ENCODE measurements around the gene ANTKMT.
A peak's percentile ranks its signal among the peaks of the same experiment; 100 is the strongest.
"Not testable (repeated sequence)": the region's sequence is repeated elsewhere in the genome, so short reads cannot be mapped to it uniquely, and the experiment has no call there.

ANTKMT gene

DNA sequence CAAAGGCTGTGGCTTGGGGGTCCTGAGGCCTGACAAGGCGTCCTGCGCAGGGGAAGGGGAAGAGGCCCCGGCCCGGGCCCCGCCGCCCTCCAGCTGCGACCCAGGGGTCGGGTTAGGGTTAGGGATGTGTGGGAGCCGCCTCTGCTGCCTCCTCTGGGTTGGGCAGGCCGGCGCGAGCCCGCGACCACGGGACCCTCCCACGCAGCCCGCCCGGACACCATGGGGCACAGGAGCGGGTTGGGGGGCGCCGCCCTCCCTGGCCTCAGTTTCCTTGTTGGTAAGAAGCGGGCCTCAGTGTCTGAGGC is 19.5 kb downstream of the ANTKMT start:
- Histone ChIP-seq H3K27ac (ENCODE audit: low read length) (no peak overlapping the region), H3K4me3 (ENCODE audit: low read length in 2 of 2) (peak overlapping the region; percentile 60 to 84), H3K4me1 (ENCODE audit: control insufficient read depth, insufficient read depth, low read length) (peaks cover 15% of the 10 kb centered on the region), H3K9me3 (ENCODE audit: control insufficient read depth in 2 of 2, low read length in 2 of 2) (no peaks in the 10 kb centered on the region), H3K36me3 (ENCODE audit: control insufficient read depth in 2 of 2, insufficient read depth in 2 of 2, low read length in 2 of 2) (peaks cover 14 to 22% of the 10 kb centered on the region in 2 donors), H3K9ac (ENCODE audit: low read length in 2 of 2) (peak overlapping the region; percentile 69 to 89), H3K27me3 (ENCODE audit: control insufficient read depth in 1 of 2, insufficient read depth in 2 of 2, low read length in 2 of 2) (no peaks in the 10 kb centered on the region)

DNA sequence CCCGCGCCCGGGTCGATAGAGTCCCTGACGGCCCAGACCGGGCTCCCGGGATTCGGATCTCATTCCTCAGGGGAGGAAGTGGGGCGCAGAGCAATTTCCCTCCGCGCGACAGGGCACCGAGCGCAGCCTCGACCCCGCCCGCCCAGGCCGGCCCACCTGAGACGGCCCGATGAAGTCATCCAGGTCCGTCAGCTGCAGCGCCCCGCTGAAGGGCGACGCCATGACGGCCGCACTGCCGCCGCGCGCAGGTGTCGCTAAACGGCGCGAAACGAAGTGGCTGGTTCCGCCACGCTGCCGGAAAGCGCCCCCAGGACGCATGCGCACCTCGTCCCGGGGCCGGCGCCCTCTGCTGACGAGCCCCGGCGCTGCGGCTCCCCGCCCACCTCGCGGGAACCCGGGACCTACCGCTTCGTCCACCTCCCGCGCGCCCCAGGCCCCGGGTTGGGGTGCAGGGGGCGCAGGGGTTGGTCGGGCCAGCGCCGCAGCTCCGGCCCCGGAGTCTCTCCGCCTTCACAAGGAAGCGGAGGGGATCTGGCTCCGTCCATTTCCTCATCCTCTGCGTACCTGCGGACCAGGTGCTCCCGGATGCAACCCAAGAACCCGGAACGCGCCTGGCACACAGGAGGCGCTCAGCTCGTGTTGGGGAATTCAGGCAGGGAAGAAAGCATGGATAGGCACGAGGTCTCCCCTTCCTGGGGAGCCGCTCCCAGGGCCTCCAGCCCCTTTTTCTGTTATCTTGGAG is 20.0 kb downstream of the ANTKMT start, which contains the start of gene CIAO3:
Gene CIAO3, minus strand, starts transcription at position 234 of the 742 bp plus-strand sequence. Its CDS starts 12 bp downstream, at position 222.
- no peaks in the 10 kb centered on the region for H3K27me3 ChIP-seq (ENCODE audit: control insufficient read depth in 1 of 2, insufficient read depth in 2 of 2, low read length in 2 of 2)
- peaks cover 11 to 17% of the 10 kb centered on the region in 2 donors for H3K36me3 ChIP-seq (ENCODE audit: control insufficient read depth in 2 of 2, insufficient read depth in 2 of 2, low read length in 2 of 2)
- H3K9ac ChIP-seq (ENCODE audit: low read length in 2 of 2): peak within 1 kb of the TSS; percentile 69 to 89
- H3K9me3 ChIP-seq (ENCODE audit: control insufficient read depth in 2 of 2, low read length in 2 of 2): no peaks in the 10 kb centered on the region
- peak within 1 kb of the TSS; percentile 60 to 84 for H3K4me3 ChIP-seq (ENCODE audit: low read length in 2 of 2)
- H3K27ac ChIP-seq (ENCODE audit: low read length): no peak within 1 kb of the TSS
- peaks cover 15% of the 10 kb centered on the region for H3K4me1 ChIP-seq (ENCODE audit: control insufficient read depth, insufficient read depth, low read length)

- Histone ChIP-seq H3K27ac (ENCODE audit: low read length) (no peak overlapping the region), H3K9ac (ENCODE audit: low read length in 2 of 2) (no peak overlapping the region), H3K4me3 (ENCODE audit: low read length in 2 of 2) (no peak overlapping the region), H3K9me3 (ENCODE audit: control insufficient read depth in 2 of 2, low read length in 2 of 2) (no peaks in the 10 kb centered on the region), H3K4me1 (ENCODE audit: control insufficient read depth, insufficient read depth, low read length) (peaks cover 15% of the 10 kb centered on the region), H3K27me3 (ENCODE audit: control insufficient read depth in 1 of 2, insufficient read depth in 2 of 2, low read length in 2 of 2) (no peaks in the 10 kb centered on the region), H3K36me3 (ENCODE audit: control insufficient read depth in 2 of 2, insufficient read depth in 2 of 2, low read length in 2 of 2) (peaks cover 5 to 8% of the 10 kb centered on the region in 2 donors)
Measured at GRCh38 chr16:741986-742629, 21.2 kb downstream of the ANTKMT start.

DNA sequence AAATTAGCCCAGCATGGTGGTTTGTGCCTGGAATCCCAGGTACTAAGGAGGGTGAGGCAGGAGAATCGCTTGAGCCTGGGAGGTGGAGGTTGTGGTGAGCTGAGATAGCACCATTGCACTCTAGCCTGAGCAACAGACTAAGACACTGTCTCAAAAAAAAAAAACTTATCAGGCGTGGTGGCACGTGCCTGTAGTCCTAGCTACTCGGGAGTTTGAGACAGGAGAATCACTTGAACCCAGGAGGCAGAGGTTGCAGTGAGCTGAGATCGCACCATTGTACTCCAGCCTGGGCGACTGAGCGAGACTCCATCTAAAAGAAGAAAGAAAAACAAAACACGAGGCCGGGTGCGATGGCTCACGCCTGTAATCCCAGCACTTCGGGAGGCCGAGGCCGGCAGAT is 21.9 kb downstream of the ANTKMT start:
- H3K4me3 ChIP-seq (ENCODE audit: low read length in 2 of 2); H3K9me3 ChIP-seq (ENCODE audit: control insufficient read depth in 2 of 2, low read length in 2 of 2); H3K27ac ChIP-seq (ENCODE audit: low read length); H3K36me3 ChIP-seq (ENCODE audit: control insufficient read depth in 2 of 2, insufficient read depth in 2 of 2, low read length in 2 of 2); H3K27me3 ChIP-seq (ENCODE audit: control insufficient read depth in 1 of 2, insufficient read depth in 2 of 2, low read length in 2 of 2); H3K9ac ChIP-seq (ENCODE audit: low read length in 2 of 2): not testable (repeated sequence)
- peaks cover 15% of the 10 kb centered on the region for H3K4me1 ChIP-seq (ENCODE audit: control insufficient read depth, insufficient read depth, low read length)

DNA sequence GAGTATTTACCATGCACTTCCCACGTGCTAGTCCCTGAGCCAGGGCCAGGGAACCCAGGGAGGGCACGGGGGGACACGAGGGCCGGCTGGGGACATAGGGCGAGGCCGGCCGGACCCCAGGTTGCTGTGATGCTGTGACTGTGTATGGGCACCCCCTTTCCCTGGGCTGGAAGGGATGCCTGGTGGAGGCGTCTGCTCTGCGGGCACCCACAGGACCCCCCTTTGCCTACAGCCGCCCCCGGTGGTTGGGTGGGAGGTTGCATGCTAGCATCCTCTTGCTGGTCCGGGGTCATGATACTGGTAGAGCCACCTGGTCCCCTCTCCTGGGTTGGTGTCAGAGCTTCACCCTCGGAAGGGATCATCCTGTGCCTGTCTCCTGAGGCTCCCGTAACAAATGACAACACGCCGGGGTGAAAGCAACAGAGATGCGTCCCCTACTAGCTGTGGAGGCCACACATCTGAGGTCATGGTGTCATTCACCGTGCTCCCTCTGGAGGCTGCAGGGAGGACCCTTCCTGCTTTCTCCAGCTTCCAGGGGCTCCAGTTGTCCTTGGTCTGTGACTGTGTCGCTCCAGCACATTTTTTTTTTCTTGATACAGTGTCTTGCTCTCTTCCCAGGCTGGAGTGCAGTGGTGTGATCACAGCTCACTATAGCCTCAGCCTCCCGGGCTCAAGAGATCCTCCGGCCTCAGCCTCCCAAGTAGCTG is 23.0 kb downstream of the ANTKMT start:
- Histone ChIP-seq H3K27me3 (ENCODE audit: control insufficient read depth in 1 of 2, insufficient read depth in 2 of 2, low read length in 2 of 2) (no peaks in the 10 kb centered on the region), H3K9ac (ENCODE audit: low read length in 2 of 2) (no peak overlapping the region), H3K9me3 (ENCODE audit: control insufficient read depth in 2 of 2, low read length in 2 of 2) (no peaks in the 10 kb centered on the region), H3K36me3 (ENCODE audit: control insufficient read depth in 2 of 2, insufficient read depth in 2 of 2, low read length in 2 of 2) (no peaks in the 10 kb centered on the region), H3K4me1 (ENCODE audit: control insufficient read depth, insufficient read depth, low read length) (peaks cover 15% of the 10 kb centered on the region), H3K27ac (ENCODE audit: low read length) (no peak overlapping the region), H3K4me3 (ENCODE audit: low read length in 2 of 2) (no peak overlapping the region)

DNA sequence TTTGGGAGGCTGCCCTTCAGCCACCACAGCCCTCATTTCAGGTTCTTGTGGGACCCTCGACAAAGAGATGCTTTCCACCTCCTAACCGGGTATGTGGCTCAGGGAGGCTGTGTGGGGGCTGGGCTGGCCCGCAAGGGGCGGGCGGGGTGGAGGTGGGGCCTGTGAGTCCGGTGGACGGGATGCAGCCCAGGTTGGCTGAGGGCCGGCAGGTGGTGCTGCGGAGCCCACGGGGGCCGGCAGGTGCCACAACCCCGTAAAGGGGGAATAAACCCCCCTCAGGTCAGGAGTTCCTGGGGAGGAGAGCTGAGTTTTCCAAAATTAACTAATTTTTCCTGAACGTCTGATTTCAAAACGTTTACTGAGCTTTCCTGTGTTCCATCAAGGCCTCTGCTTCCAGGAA is 24.8 kb downstream of the ANTKMT start:
- H3K27ac ChIP-seq (ENCODE audit: low read length): no peak overlapping the region
- no peak overlapping the region for H3K9ac ChIP-seq (ENCODE audit: low read length in 2 of 2)
- no peaks in the 10 kb centered on the region for H3K9me3 ChIP-seq (ENCODE audit: control insufficient read depth in 2 of 2, low read length in 2 of 2)
- no peaks in the 10 kb centered on the region for H3K27me3 ChIP-seq (ENCODE audit: control insufficient read depth in 1 of 2, insufficient read depth in 2 of 2, low read length in 2 of 2)
- H3K4me3 ChIP-seq (ENCODE audit: low read length in 2 of 2): no peak overlapping the region
- H3K4me1 ChIP-seq (ENCODE audit: control insufficient read depth, insufficient read depth, low read length): peaks cover 4% of the 10 kb centered on the region
- no peaks in the 10 kb centered on the region for H3K36me3 ChIP-seq (ENCODE audit: control insufficient read depth in 2 of 2, insufficient read depth in 2 of 2, low read length in 2 of 2)

DNA sequence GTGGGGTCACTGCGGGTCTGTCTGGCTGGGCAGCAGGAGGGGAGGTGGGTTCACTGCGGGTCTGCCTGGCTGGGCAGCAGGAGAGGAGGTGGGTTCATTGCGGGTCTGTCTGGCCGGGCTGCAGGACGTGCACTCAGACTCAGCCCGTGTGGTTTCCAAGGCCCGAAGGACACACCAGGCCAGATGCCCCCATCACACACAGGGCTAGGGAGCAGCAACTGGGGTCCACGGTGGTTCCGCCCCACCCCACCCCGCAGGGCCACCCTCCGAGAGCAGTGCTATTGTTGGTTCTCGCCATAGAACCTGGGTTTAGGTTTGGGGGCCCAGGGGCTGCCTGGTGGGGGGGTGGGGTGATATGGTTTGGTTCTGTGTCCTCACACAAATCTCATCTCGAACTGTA is 25.7 kb downstream of the ANTKMT start:
- no peak overlapping the region for H3K4me3 ChIP-seq (ENCODE audit: low read length in 2 of 2)
- no peaks in the 10 kb centered on the region for H3K9me3 ChIP-seq (ENCODE audit: control insufficient read depth in 2 of 2, low read length in 2 of 2)
- H3K4me1 ChIP-seq (ENCODE audit: control insufficient read depth, insufficient read depth, low read length): no peaks in the 10 kb centered on the region
- H3K27ac ChIP-seq (ENCODE audit: low read length): no peak overlapping the region
- H3K9ac ChIP-seq (ENCODE audit: low read length in 2 of 2): no peak overlapping the region
- no peaks in the 10 kb centered on the region for H3K27me3 ChIP-seq (ENCODE audit: control insufficient read depth in 1 of 2, insufficient read depth in 2 of 2, low read length in 2 of 2)
- no peaks in the 10 kb centered on the region for H3K36me3 ChIP-seq (ENCODE audit: control insufficient read depth in 2 of 2, insufficient read depth in 2 of 2, low read length in 2 of 2)

DNA sequence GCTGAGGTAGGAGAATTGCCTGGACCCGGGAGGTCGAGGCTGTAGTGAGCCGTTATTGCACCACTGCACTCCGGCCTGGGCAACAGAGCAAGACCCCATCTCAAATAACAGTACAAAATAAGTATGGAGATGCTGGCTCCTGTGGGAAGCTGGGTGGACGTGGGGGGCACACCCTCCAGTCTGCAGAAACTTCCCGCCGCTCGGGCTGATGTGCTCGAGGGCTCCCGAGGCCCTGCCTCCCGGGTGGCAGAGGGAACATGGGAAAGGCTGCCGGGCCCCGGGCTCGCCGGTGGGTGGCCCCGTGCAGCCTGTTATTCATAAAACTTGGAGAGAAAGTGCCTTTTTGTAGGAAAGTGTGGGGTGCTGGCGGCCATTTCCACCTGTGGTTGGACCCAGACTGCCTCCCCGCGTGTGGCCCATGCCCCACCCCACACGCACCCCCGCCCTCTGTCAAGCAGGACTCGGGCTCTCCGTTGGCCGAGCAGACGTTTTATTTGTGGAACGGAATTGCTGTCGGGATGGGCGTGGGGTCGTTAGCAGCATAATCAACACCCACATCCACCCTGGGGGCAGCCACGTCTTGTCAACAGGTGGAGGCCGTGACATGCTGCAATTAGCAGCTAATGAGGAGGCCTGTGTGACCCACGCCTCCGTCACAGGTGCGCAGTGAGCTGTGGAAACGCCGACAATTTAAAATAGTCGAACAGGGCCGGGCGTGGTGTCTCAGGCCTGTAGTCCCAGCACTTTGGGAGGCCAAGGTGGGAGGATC is 27.2 kb downstream of the ANTKMT start:
- Histone ChIP-seq H3K9me3 (ENCODE audit: control insufficient read depth in 2 of 2, low read length in 2 of 2) (no peaks in the 10 kb centered on the region), H3K27ac (ENCODE audit: low read length) (no peak overlapping the region), H3K36me3 (ENCODE audit: control insufficient read depth in 2 of 2, insufficient read depth in 2 of 2, low read length in 2 of 2) (no peaks in the 10 kb centered on the region), H3K4me3 (ENCODE audit: low read length in 2 of 2) (no peak overlapping the region), H3K9ac (ENCODE audit: low read length in 2 of 2) (no peak overlapping the region), H3K4me1 (ENCODE audit: control insufficient read depth, insufficient read depth, low read length) (peaks cover 4% of the 10 kb centered on the region), H3K27me3 (ENCODE audit: control insufficient read depth in 1 of 2, insufficient read depth in 2 of 2, low read length in 2 of 2) (no peaks in the 10 kb centered on the region)

GRCh38 chr16:749010-749409 is 28.1 kb downstream of the ANTKMT start:
- H3K27me3 ChIP-seq (ENCODE audit: control insufficient read depth in 1 of 2, insufficient read depth in 2 of 2, low read length in 2 of 2): peaks cover 0 to 4% of the 10 kb centered on the region in 2 donors
- no peaks in the 10 kb centered on the region for H3K9me3 ChIP-seq (ENCODE audit: control insufficient read depth in 2 of 2, low read length in 2 of 2)
- no peaks in the 10 kb centered on the region for H3K36me3 ChIP-seq (ENCODE audit: control insufficient read depth in 2 of 2, insufficient read depth in 2 of 2, low read length in 2 of 2)
- no peak overlapping the region for H3K27ac ChIP-seq (ENCODE audit: low read length)
- H3K9ac ChIP-seq (ENCODE audit: low read length in 2 of 2): no peak overlapping the region
- peaks cover 4% of the 10 kb centered on the region for H3K4me1 ChIP-seq (ENCODE audit: control insufficient read depth, insufficient read depth, low read length)
- no peak overlapping the region for H3K4me3 ChIP-seq (ENCODE audit: low read length in 2 of 2)

DNA sequence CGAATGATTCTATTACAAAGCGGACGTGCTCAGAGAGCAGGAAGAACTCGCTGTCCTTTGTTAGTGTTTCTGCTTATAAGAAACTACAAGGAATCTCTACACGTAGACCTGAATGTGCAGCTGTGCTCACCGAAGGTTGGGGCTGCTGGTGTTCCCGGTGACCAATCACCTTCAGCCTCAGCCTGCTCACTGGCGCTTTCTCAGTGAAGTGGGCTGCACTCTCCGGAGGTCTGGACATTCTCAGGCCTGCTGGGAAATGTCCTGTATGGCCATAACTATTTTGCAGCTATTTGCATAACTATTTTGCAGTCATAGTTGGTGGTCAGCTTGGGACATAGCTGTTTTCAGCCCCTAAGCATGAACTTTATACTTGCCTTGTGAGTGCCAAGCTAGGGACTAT is 29.5 kb downstream of the ANTKMT start:
- H3K27me3 ChIP-seq (ENCODE audit: control insufficient read depth in 1 of 2, insufficient read depth in 2 of 2, low read length in 2 of 2): peaks cover 0 to 4% of the 10 kb centered on the region in 2 donors
- peak overlapping the region; percentile 18 for H3K27ac ChIP-seq (ENCODE audit: low read length)

More for the DNA sequence above, 29.5 kb downstream of the ANTKMT start:
- no peak overlapping the region for H3K4me3 ChIP-seq (ENCODE audit: low read length in 2 of 2)
- no peak overlapping the region for H3K9ac ChIP-seq (ENCODE audit: low read length in 2 of 2)
- H3K9me3 ChIP-seq (ENCODE audit: control insufficient read depth in 2 of 2, low read length in 2 of 2): no peaks in the 10 kb centered on the region
- no peaks in the 10 kb centered on the region for H3K36me3 ChIP-seq (ENCODE audit: control insufficient read depth in 2 of 2, insufficient read depth in 2 of 2, low read length in 2 of 2)
- H3K4me1 ChIP-seq (ENCODE audit: control insufficient read depth, insufficient read depth, low read length): peaks cover 4% of the 10 kb centered on the region

Data from stomach smooth muscle (tissue), 2 donors.